ENCODE measurements around the gene ATP2B2.
A peak's percentile ranks its signal among the peaks of the same experiment; 100 is the strongest.
"Not testable (repeated sequence)": the region's sequence is repeated elsewhere in the genome, so short reads cannot be mapped to it uniquely, and the experiment has no call there.

ATP2B2 gene

DNA sequence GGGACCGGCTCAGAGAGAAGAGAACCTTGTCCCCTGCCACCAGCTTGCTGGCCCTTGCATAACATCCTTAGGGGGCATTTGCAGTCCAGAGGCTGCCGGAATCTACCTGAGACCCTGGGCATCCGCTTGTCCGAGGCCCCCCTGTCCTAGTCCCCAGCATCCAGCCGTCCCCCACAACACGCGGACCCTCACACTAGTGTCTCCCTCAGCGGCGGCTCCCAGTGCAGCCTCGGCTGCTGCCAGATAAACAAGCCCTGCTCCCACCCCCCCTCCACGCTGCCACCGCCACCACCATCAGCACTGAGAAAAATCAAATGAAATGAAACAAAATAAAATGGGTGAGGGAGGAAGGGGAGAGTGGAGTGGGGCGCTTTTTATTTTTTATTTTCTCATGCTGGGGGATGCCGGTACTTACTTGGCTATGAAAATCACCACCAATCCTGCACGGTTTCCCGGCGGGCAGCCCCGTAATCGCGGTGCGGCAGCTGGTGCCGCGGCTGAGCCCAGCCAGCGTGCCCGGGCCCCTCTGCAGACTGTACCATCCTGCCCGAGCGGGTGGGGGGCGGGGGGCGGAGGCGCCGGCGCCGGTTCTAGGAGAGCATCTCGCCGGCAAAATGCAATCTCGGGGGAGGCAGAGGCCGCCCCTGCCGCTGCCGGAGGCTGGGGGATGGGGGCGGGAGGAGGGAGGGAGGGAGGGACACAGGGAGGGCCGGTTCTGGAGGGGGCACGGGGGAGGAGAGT is at the start of gene ATP2B2:
Gene ATP2B2, minus strand, starts transcription at position 537 of the 741 bp plus-strand sequence. CDS start 56,043 bp downstream, outside the sequence.
- DNase-seq, result no peak

GRCh38 chr3:10554746-10555145 is 49.4 kb upstream of the ATP2B2 start:
- no peak for DNase-seq

- no peak for DNase-seq
These were observed 48.8 kb upstream of the ATP2B2 start for GRCh38 chr3:10554236-10554611.

DNA sequence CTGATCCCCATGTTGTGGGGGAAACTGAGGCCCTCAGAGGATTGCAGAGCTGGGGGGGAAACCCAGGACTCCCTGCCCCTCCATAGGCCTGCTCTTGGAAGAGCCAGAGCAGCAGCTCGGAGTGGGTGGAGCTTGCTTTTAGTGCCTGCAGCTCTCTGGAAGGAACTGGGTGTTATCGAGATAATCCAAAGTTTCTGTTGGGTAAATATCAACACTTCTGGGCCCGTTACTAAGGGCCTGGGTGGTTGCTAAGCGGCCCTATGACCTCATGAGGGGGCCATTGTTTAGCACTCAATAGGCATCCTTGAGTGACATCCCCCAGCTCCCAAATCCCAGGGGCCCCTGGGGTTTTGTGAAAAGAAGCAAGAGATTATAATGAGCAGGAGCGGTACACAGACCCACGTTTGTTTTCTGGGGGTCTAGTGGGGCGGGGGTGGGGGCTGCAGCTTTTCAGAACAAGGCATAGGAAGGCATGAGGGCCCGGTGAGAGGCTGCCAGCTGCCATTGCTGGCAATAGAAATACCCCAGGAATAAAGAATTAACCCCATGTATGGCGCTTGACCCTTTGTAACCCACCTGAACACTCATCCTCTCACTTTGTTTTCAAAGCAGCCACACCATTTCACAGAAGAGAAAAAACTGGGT is 48.3 kb upstream of the ATP2B2 start:
- DNase-seq, result no peak

- no peak for DNase-seq
These were observed 47.2 kb upstream of the ATP2B2 start for GRCh38 chr3:10552631-10552943.

- DNase-seq, result peak; percentile 86
These were observed 46.6 kb upstream of the ATP2B2 start for GRCh38 chr3:10551821-10552630.

- DNase-seq, result no peak
These were observed 45.8 kb upstream of the ATP2B2 start for GRCh38 chr3:10551139-10551538.

DNA sequence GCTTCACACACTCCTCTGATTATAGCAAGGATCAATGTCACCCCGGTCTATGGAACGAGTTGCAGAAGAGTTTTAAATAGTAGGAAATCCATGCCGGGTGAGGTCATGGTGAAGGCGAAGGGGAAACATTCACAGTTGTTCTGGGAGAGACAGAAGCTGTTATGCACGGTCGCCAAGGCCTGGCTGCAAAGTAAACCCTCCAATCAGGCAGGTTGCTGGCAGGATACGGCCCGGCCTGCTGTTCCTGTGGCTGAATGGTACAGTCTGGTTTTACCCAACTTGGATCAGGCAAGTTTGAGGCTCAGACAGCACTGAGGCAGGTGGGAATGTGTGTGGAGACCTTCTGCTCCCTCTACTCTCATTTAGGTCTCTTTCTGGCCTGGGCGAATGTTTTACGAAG is 45.3 kb upstream of the ATP2B2 start:
- DNase-seq, result no peak

DNA sequence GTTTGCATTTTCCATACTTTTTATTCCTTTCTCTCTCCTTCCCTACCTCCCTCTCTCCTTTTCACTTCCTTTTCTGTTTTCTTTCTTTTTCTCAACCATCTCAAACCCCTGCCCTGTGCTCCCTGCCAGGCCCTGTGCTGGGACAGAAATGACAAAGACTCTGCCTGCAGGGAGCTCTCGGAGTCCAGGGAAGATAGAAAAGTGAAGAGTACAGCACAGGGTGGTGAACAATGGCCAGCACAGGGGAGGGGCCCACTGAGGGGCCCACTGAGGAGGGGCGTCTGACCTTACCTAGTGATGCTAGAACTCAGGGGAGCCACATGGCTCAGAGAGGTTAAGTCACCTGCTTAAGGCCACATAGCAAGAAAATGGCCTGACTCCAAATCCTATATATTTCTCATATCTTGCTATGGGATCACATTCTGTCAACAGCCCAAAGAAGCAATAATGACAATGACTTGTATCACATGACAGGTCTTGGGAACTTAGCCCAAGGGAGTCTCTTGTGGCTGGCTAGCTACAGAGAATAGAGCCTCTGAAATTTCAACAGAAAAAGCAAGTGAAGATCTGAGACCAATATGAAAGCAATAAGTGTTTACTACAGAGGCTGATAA is 44.3 kb upstream of the ATP2B2 start:
- DNase-seq, result no peak

DNA sequence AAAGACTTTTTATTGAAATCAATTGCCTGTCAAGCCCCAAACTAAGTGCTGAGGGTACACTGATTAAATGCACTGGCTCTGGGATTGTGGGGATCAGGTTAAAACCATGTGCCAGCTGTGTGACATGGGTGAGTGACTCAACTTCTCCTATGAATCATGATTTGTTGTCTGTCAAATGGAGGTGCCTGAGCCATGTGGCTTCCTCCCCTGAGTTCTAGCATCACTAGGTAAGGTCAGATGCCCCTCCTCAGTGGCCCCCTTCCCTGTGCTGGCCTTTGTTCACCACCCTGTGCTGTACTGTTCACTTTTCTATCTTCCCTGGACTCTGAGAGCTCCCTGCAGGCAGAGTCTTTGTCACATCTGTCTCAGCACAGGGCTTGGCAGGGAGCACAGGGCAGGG is 43.6 kb upstream of the ATP2B2 start:
- peak; percentile 30 for DNase-seq

- DNase-seq, result no peak
These were observed 42.7 kb upstream of the ATP2B2 start for GRCh38 chr3:10547841-10548783.

- DNase-seq, result no peak
These were observed 42.0 kb upstream of the ATP2B2 start for GRCh38 chr3:10547413-10547812.

DNA sequence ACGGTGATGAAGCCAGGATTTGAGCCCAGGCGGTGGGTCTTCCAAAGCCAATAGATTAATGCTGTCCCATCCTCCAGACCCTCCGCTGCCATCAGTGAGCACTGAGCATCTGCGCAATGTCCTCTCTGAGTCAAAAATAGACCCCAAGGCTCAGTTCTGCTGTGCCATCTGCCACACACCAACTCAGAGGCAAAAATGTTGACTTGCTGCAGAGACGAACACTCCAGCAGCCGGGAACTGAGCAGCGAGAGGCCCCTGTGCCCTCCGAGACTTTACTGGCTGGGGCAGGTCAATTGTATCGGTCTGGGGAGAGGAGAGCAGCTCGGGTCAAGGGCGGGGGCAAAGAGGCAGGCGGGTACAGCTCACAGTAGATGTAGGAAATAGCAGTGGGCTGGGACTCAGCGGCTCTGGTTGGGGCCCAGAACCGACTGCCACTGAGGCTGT is 41.5 kb upstream of the ATP2B2 start:
- no peak for DNase-seq

GRCh38 chr3:10546181-10546624 is 40.8 kb upstream of the ATP2B2 start:
- DNase-seq, result no peak

GRCh38 chr3:10542518-10542917 is 37.1 kb upstream of the ATP2B2 start:
- no peak for DNase-seq

- not testable (repeated sequence) for DNase-seq
These were observed 35.0 kb upstream of the ATP2B2 start for GRCh38 chr3:10540347-10540746.

GRCh38 chr3:10534066-10534465 is 28.7 kb upstream of the ATP2B2 start:
- DNase-seq, result no peak

DNA sequence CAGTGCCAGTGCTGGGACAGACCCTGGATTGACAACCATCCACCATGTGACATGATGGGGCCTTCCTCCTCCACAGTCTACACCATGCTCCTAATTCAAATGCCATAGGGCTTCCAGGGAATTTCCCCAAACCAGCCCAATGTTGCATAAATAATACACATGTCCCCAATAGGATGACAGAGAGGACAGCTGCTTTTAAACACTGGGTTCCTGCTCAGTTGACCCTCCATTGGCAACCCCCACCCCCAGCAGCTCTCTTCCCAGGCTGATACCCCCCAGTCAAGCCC is 28.3 kb upstream of the ATP2B2 start:
- no peak for DNase-seq

- no peak for DNase-seq
These were observed 27.8 kb upstream of the ATP2B2 start for GRCh38 chr3:10532939-10533736.

- no peak for DNase-seq
These were observed 25.6 kb upstream of the ATP2B2 start for GRCh38 chr3:10531031-10531430.

GRCh38 chr3:10530241-10530640 is 24.9 kb upstream of the ATP2B2 start:
- no peak for DNase-seq

DNA sequence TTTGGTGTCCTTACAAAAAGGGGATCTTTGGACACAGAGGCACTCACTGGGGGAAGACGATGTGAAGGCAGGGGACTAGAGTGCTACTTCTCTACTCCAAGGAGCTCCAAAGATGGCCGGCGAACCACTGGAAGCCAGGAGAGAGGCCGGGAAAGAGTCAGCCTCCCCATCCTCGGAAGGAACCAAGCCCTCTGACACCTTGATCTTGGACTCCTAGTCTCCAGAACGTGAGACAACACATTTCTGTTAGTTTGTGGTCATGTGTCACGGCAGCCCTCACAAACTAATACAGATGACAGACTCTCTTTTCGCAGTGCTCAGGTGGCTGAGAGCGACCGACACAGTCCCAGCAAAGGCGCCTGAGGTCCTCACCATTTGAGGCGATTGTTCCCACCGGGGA is 24.4 kb upstream of the ATP2B2 start:
- no peak for DNase-seq
